IMR-90 (cell line): ENCODE results near the gene LCN10. TPM values are rescaled to one million over a fixed set of nuclear protein-coding genes. Genes with fewer than 3 reads are reported as not detected.

ENCODE experiments used
- ATAC-seq: fragments of 200-7000 bp; cut with Tn5 transposase; 2 replicates; pipeline ENCODE4 v1.9.1; 2020; ENCODE audit warnings: low read depth, mild to moderate bottlenecking, moderate library complexity
- BruUV-seq: library from RNA; stranded (reverse); fragments of 400-500 nt; replicated peaks from 2 replicates; lab custom pipeline; 2021; lab: Mats Ljungman, UMichigan
- CTCF ChIA-PET: fragments of 300-600 bp; formaldehyde crosslinking; extraction: SDS; loops from one replicate; lab custom pipeline; 2021; ENCODE audit warnings: antibody characterized with exemption; lab: Yijun Ruan, JAX
- POLR2A ChIA-PET: fragments of 300-600 bp; sonication (Branson Sonifier 250); formaldehyde crosslinking; loops from one replicate; lab custom pipeline; 2022; ENCODE audit warnings: antibody characterized with exemption; ENCODE audit not compliant: unreplicated experiment; lab: Charles Lee
- DNase-seq: peaks from one replicate; pipeline ENCODE4 v3.0.0; 2013
- H2AFZ ChIP-seq: replicated peaks from 2 replicates; pipeline ENCODE3; 2013; ENCODE audit warnings: low read length, mild to moderate bottlenecking; ENCODE audit not compliant: poor library complexity
- H2AK5ac ChIP-seq: 2 replicates; pipeline ENCODE4 v1.6.1; 2013; ENCODE audit warnings: low read depth, low read length, inconsistent platforms
- H2AK9ac ChIP-seq: replicated peaks from 2 replicates; pipeline ENCODE3; 2013; ENCODE audit warnings: mild to moderate bottlenecking, low read depth, low read length, moderate library complexity; ENCODE audit not compliant: poor library complexity
- H2BK120ac ChIP-seq: 2 replicates; pipeline ENCODE4 v1.6.1; 2013; ENCODE audit warnings: low read depth, low read length, inconsistent platforms
- H2BK15ac ChIP-seq: 3 replicates; pipeline ENCODE4 v1.6.1; 2013; ENCODE audit warnings: low read depth, low read length, inconsistent platforms
- H2BK20ac ChIP-seq: 2 replicates; pipeline ENCODE4 v1.6.1; 2013; ENCODE audit warnings: low read depth, mild to moderate bottlenecking, inconsistent platforms, low read length, moderate library complexity
- H2BK5ac ChIP-seq: 2 replicates; pipeline ENCODE4 v1.6.1; 2013; ENCODE audit warnings: mild to moderate bottlenecking, low read depth, low read length, inconsistent platforms; ENCODE audit not compliant: poor library complexity, severe bottlenecking
- H3K14ac ChIP-seq: replicated peaks from 2 replicates; pipeline ENCODE4 v1.6.1; 2013; ENCODE audit warnings: low read depth, low read length, inconsistent platforms
- H3K18ac ChIP-seq: 2 replicates; pipeline ENCODE4 v1.6.1; 2013; ENCODE audit warnings: low read depth, low read length, control low read depth
- H3K23ac ChIP-seq: 2 replicates; pipeline ENCODE4 v1.6.1; 2013; ENCODE audit warnings: low read depth, low read length, inconsistent platforms
- H3K27ac ChIP-seq: 2 replicates; pipeline ENCODE4 v1.5.1; 2013; ENCODE audit warnings: mild to moderate bottlenecking, control low read depth, low read length; ENCODE audit not compliant: insufficient read depth
- H3K27me3 ChIP-seq: 2 replicates; pipeline ENCODE4 v1.6.1; 2013; ENCODE audit warnings: low read length; ENCODE audit not compliant: control insufficient read depth, insufficient read depth
- H3K36me3 ChIP-seq: 2 replicates; pipeline ENCODE4 v1.6.1; 2013; ENCODE audit warnings: low read length, mixed read lengths; ENCODE audit not compliant: control insufficient read depth, insufficient read depth
- H3K4ac ChIP-seq: 2 replicates; pipeline ENCODE4 v1.6.1; 2013; ENCODE audit warnings: low read depth, low read length, inconsistent platforms
- H3K4me1 ChIP-seq: 2 replicates; pipeline ENCODE4 v1.6.1; 2013; ENCODE audit warnings: low read length, mixed read lengths; ENCODE audit not compliant: control insufficient read depth, insufficient read depth
- H3K4me2 ChIP-seq: 2 replicates; pipeline ENCODE4 v1.6.1; 2013; ENCODE audit warnings: low read depth, mild to moderate bottlenecking, control low read depth, low read length, moderate library complexity
- H3K4me3 ChIP-seq: 2 replicates; pipeline ENCODE4 v1.5.1; 2013; ENCODE audit warnings: low read depth, mild to moderate bottlenecking, control low read depth, low read length, moderate library complexity; ENCODE audit not compliant: insufficient read depth
- H3K56ac ChIP-seq: 2 replicates; pipeline ENCODE4 v1.6.1; 2013; ENCODE audit warnings: low read length, inconsistent platforms; ENCODE audit not compliant: insufficient read depth; ENCODE audit errors: extremely low read depth
- H3K79me1 ChIP-seq, 2 experiments: 2 replicates each; pipeline ENCODE4 v1.6.1; 2013; ENCODE audit warnings: low read length in 2 of 2, inconsistent platforms in 1 of 2, low read depth in 1 of 2
- H3K9ac ChIP-seq: 2 replicates; pipeline ENCODE4 v1.6.1; 2013; ENCODE audit warnings: low read depth, low read length, control low read depth
- H3K9me1 ChIP-seq: 2 replicates; pipeline ENCODE4 v1.6.1; 2013; ENCODE audit warnings: low read length, inconsistent platforms; ENCODE audit not compliant: insufficient read depth
- H3K9me3 ChIP-seq: 2 replicates; pipeline ENCODE4 v1.6.1; 2013; ENCODE audit warnings: low read length; ENCODE audit not compliant: control insufficient read depth, insufficient read depth
- H4K20me1 ChIP-seq: 2 replicates; pipeline ENCODE4 v1.6.1; 2013; ENCODE audit warnings: low read length, inconsistent platforms; ENCODE audit not compliant: insufficient read depth
- H4K5ac ChIP-seq: 2 replicates; pipeline ENCODE4 v1.6.1; 2013; ENCODE audit warnings: mild to moderate bottlenecking, low read depth, low read length, control low read depth
- H4K8ac ChIP-seq, 2 experiments: 2 replicates each; pipeline ENCODE4 v1.6.1; 2013; ENCODE audit warnings: low read depth in 2 of 2, low read length in 2 of 2, control low read depth in 1 of 2, inconsistent platforms in 1 of 2
- H4K91ac ChIP-seq: 2 replicates; pipeline ENCODE4 v1.6.1; 2013; ENCODE audit warnings: low read depth, low read length, inconsistent platforms; ENCODE audit not compliant: insufficient read depth
- BHLHE40 ChIP-seq: fragments of 150-350 bp; IDR thresholded peaks from 2 replicates; pipeline ENCODE4 v1.6.1; 2016; ENCODE audit warnings: mild to moderate bottlenecking, low read depth, low read length
- CEBPB ChIP-seq: IDR thresholded peaks from 2 replicates; pipeline ENCODE4 v1.6.1; 2012; ENCODE audit warnings: low read depth, low read length, improper control_type of control experiment
- CHD1 ChIP-seq: IDR thresholded peaks from 2 replicates; pipeline ENCODE4 v1.6.1; 2012; ENCODE audit warnings: low read depth, low read length, improper control_type of control experiment
- MAZ ChIP-seq: IDR thresholded peaks from 2 replicates; pipeline ENCODE4 v1.6.1; 2012; ENCODE audit warnings: low read depth, mild to moderate bottlenecking, low read length, improper control_type of control experiment, moderate library complexity, borderline replicate concordance
- MXI1 ChIP-seq: IDR thresholded peaks from 2 replicates; pipeline ENCODE4 v1.6.1; 2012; ENCODE audit warnings: low read depth, mild to moderate bottlenecking, low read length, moderate library complexity, borderline replicate concordance
- NFE2L2 ChIP-seq: fragments of 150-350 bp; IDR thresholded peaks from 2 replicates; pipeline ENCODE4 v1.6.1; 2016; ENCODE audit warnings: low read depth, mild to moderate bottlenecking, low read length
- POLR2A ChIP-seq: IDR thresholded peaks from 2 replicates; pipeline ENCODE4 v1.6.1; 2012; ENCODE audit warnings: mild to moderate bottlenecking, low read depth, low read length
- RAD21 ChIP-seq: IDR thresholded peaks from 2 replicates; pipeline ENCODE4 v1.6.1; 2012; ENCODE audit warnings: low read length, improper control_type of control experiment
- RCOR1 ChIP-seq: IDR thresholded peaks from 2 replicates; pipeline ENCODE4 v1.6.1; 2012; ENCODE audit warnings: mild to moderate bottlenecking, low read length, improper control_type of control experiment; ENCODE audit not compliant: insufficient replicate concordance
- RFX5 ChIP-seq: IDR thresholded peaks from 2 replicates; pipeline ENCODE4 v1.8.0; 2012; ENCODE audit warnings: low read depth, mild to moderate bottlenecking, low read length, moderate library complexity
- SMC3 ChIP-seq: fragments of 150-350 bp; IDR thresholded peaks from 2 replicates; pipeline ENCODE4 v1.6.1; 2016; ENCODE audit warnings: low read depth, mild to moderate bottlenecking, antibody characterized with exemption, low read length, moderate library complexity
- WGBS, 2 experiments: methylation state at CpG; one replicate each; pipeline versions ENCODE4 v1.1.5 to v1.1.7; 2013; ENCODE audit warnings: missing lambda C conversion rate in 2 of 2; ENCODE audit not compliant: insufficient read length in 1 of 2; ENCODE audit errors: extremely low coverage in 2 of 2; 5-methylcytosine and 5-hydroxymethylcytosine counted together
- dilution Hi-C: fragments of 300-500 bp; cut with HindIII; formaldehyde crosslinking; loops from one replicate; pipeline ENCODE4 v1.14.3; 2018; ENCODE audit warnings: low sequenced_read_pairs; ENCODE audit not compliant: unreplicated experiment
- in situ Hi-C: fragments of 300-500 bp; cut with MboI; formaldehyde crosslinking; loops from 3 replicates; pipeline ENCODE4 v1.14.3; 2019; ENCODE audit warnings: low sequenced_read_pairs, inconsistent platforms, mixed read lengths
- intact Hi-C: fragments of 100-400 bp; cut with micrococcal nuclease; formaldehyde crosslinking; loops from 2 replicates; pipeline ENCODE4 v1.10.0; 2022
- polyA plus RNA-seq, 3 experiments: library from polyadenylated mRNA; depleted of rRNA; stranded (reverse); fragments of >200 nt; gene quantifications; 2 replicates each; pipeline ENCODE4 v1.2.3, GENCODE V29; 2012; ENCODE audit warnings: low replicate concordance in 1 of 3
- total RNA-seq: library from RNA; depleted of rRNA; stranded (reverse); fragments of >200 nt; gene quantifications from 2 replicates; pipeline ENCODE4 v1.2.3, GENCODE V29; 2012
- TF ChIP-seq, protein P1 (sequence below): fragments of 150-350 bp; IDR thresholded peaks from 2 replicates; pipeline ENCODE4 v1.6.1; 2016; ENCODE audit warnings: low read depth, mild to moderate bottlenecking, low read length, moderate library complexity, borderline replicate concordance
- TF ChIP-seq, protein P2 (sequence below): conservative IDR thresholded peaks from 2 replicates; pipeline ENCODE4 v1.5.1; 2012; ENCODE audit warnings: mild to moderate bottlenecking, low read depth, low read length, improper control_type of control experiment
- TF ChIP-seq, protein P3 (sequence below): fragments of 150-350 bp; IDR thresholded peaks from 2 replicates; pipeline ENCODE4 v1.6.1; 2017; ENCODE audit warnings: mild to moderate bottlenecking, antibody characterized with exemption, low read length, low read depth

LCN10 gene
- total and polyA plus RNA-seq, 2 of the 4 experiments (the other 2 are of a cell fraction): not detected

DNA sequence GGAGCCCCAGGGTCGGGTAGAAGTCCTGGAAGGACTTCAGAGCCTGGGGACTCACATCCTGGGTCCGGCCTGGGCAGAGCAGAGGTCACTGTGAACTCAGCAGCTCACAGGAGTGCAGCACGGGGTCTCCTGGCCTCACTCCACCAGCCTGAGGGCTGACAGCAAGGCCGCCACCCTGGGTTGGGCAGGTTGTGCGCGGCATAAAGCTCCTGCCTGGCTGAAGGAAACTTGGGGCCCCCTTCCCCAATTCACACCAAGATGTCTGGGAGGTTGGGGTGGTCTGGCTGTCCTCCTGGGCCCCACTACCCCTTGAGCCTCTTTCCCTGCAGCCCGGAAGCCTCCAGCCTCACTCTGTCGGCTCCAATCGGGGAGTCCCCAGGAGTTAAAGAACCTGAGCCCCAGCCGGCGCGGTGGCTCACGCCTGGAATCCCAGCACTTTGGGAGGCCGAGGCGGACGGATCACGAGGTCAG, 19.5 kb upstream of the LCN10 start:
- no peak overlapping the region for H4K5ac ChIP-seq
- H3K18ac ChIP-seq: no peak overlapping the region
- no peak overlapping the region for H3K4ac ChIP-seq
- no peak overlapping the region for H2AK9ac ChIP-seq
- no peaks in the 10 kb centered on the region for H3K4me1 ChIP-seq
- no peaks in the 10 kb centered on the region for H4K20me1 ChIP-seq
- no peaks in the 10 kb centered on the region for H3K79me1 ChIP-seq
- H3K23ac ChIP-seq: no peak overlapping the region
- H3K56ac ChIP-seq: no peak overlapping the region
- H3K9ac ChIP-seq: no peak overlapping the region
- H2AFZ ChIP-seq: no peak overlapping the region
- no peak for TF ChIP-seq SMC3
- no peak for TF ChIP-seq NFE2L2
- TF ChIP-seq CHD1: no peak
- TF ChIP-seq RAD21: no peak
- TF ChIP-seq BHLHE40: no peak
- TF ChIP-seq POLR2A: no peak
- TF ChIP-seq, protein P1, sequence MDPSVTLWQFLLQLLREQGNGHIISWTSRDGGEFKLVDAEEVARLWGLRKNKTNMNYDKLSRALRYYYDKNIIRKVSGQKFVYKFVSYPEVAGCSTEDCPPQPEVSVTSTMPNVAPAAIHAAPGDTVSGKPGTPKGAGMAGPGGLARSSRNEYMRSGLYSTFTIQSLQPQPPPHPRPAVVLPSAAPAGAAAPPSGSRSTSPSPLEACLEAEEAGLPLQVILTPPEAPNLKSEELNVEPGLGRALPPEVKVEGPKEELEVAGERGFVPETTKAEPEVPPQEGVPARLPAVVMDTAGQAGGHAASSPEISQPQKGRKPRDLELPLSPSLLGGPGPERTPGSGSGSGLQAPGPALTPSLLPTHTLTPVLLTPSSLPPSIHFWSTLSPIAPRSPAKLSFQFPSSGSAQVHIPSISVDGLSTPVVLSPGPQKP: no peak
- TF ChIP-seq MXI1: no peak
- no peak for TF ChIP-seq MAZ
- no peak for TF ChIP-seq RCOR1
- TF ChIP-seq, protein P2, sequence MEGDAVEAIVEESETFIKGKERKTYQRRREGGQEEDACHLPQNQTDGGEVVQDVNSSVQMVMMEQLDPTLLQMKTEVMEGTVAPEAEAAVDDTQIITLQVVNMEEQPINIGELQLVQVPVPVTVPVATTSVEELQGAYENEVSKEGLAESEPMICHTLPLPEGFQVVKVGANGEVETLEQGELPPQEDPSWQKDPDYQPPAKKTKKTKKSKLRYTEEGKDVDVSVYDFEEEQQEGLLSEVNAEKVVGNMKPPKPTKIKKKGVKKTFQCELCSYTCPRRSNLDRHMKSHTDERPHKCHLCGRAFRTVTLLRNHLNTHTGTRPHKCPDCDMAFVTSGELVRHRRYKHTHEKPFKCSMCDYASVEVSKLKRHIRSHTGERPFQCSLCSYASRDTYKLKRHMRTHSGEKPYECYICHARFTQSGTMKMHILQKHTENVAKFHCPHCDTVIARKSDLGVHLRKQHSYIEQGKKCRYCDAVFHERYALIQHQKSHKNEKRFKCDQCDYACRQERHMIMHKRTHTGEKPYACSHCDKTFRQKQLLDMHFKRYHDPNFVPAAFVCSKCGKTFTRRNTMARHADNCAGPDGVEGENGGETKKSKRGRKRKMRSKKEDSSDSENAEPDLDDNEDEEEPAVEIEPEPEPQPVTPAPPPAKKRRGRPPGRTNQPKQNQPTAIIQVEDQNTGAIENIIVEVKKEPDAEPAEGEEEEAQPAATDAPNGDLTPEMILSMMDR: no peak
- no peak for TF ChIP-seq CEBPB
- TF ChIP-seq RFX5: no peak
- TF ChIP-seq, protein P3, sequence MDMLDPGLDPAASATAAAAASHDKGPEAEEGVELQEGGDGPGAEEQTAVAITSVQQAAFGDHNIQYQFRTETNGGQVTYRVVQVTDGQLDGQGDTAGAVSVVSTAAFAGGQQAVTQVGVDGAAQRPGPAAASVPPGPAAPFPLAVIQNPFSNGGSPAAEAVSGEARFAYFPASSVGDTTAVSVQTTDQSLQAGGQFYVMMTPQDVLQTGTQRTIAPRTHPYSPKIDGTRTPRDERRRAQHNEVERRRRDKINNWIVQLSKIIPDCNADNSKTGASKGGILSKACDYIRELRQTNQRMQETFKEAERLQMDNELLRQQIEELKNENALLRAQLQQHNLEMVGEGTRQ: no peak
- no peak overlapping the region for H2BK20ac ChIP-seq
- no peak overlapping the region for H3K27ac ChIP-seq
- in situ Hi-C loops (no loop called here), intact Hi-C loops (no loop called here), dilution Hi-C loops (no loop called here)
- H3K4me3 ChIP-seq: no peak overlapping the region
- ChIA-PET CTCF (no interaction called here), POLR2A (no interaction called here)
- no peaks in the 10 kb centered on the region for H3K9me1 ChIP-seq
- no peaks in the 10 kb centered on the region for H3K36me3 ChIP-seq
- BruUV-seq: no TSS peak
- H3K9me3 ChIP-seq: no peaks in the 10 kb centered on the region
- no peak for ATAC-seq
- no peak overlapping the region for H2AK5ac ChIP-seq
- H3K27me3 ChIP-seq: peaks cover 1% of the 10 kb centered on the region; the same call in 1 of the 2 replicates
- no peak overlapping the region for H2BK120ac ChIP-seq
- no peak overlapping the region for H2BK5ac ChIP-seq
- 61% methylated on average over 2 of the region's 17 CpGs; no CpG with 5 or more reads in 1 of the 2 experiments for WGBS, 2 experiments
- no peak overlapping the region for H4K91ac ChIP-seq
- H4K8ac ChIP-seq: no peak overlapping the region
- no peak overlapping the region for H3K14ac ChIP-seq
- H2BK15ac ChIP-seq: no peak overlapping the region
- no peak for DNase-seq
- no peak overlapping the region for H3K4me2 ChIP-seq
